IMR-90 (cell line): ENCODE data around the gene TENM3. TPM values are rescaled to one million over a fixed set of nuclear protein-coding genes. Genes with fewer than 3 reads are reported as not detected.

Experiments used
- ATAC-seq: fragments of 200-7000 bp; cut with Tn5 transposase; 2 replicates; pipeline ENCODE4 v1.9.1; 2020; ENCODE audit warnings: low read depth, mild to moderate bottlenecking, moderate library complexity
- BruUV-seq: library from RNA; stranded (reverse); fragments of 400-500 nt; replicated peaks from 2 replicates; lab custom pipeline; 2021; lab: Mats Ljungman, UMichigan
- CTCF ChIA-PET: fragments of 300-600 bp; formaldehyde crosslinking; extraction: SDS; loops from one replicate; lab custom pipeline; 2021; ENCODE audit warnings: antibody characterized with exemption; lab: Yijun Ruan, JAX
- POLR2A ChIA-PET: fragments of 300-600 bp; sonication (Branson Sonifier 250); formaldehyde crosslinking; loops from one replicate; lab custom pipeline; 2022; ENCODE audit warnings: antibody characterized with exemption; ENCODE audit not compliant: unreplicated experiment; lab: Charles Lee
- DNase-seq: peaks from one replicate; pipeline ENCODE4 v3.0.0; 2013
- H2AFZ ChIP-seq: replicated peaks from 2 replicates; pipeline ENCODE3; 2013; ENCODE audit warnings: low read length, mild to moderate bottlenecking; ENCODE audit not compliant: poor library complexity
- H2AK5ac ChIP-seq: 2 replicates; pipeline ENCODE4 v1.6.1; 2013; ENCODE audit warnings: low read depth, low read length, inconsistent platforms
- H2AK9ac ChIP-seq: replicated peaks from 2 replicates; pipeline ENCODE3; 2013; ENCODE audit warnings: mild to moderate bottlenecking, low read depth, low read length, moderate library complexity; ENCODE audit not compliant: poor library complexity
- H2BK120ac ChIP-seq: 2 replicates; pipeline ENCODE4 v1.6.1; 2013; ENCODE audit warnings: low read depth, low read length, inconsistent platforms
- H2BK15ac ChIP-seq: 3 replicates; pipeline ENCODE4 v1.6.1; 2013; ENCODE audit warnings: low read depth, low read length, inconsistent platforms
- H2BK20ac ChIP-seq: 2 replicates; pipeline ENCODE4 v1.6.1; 2013; ENCODE audit warnings: low read depth, mild to moderate bottlenecking, inconsistent platforms, low read length, moderate library complexity
- H2BK5ac ChIP-seq: 2 replicates; pipeline ENCODE4 v1.6.1; 2013; ENCODE audit warnings: mild to moderate bottlenecking, low read depth, low read length, inconsistent platforms; ENCODE audit not compliant: poor library complexity, severe bottlenecking
- H3K14ac ChIP-seq: replicated peaks from 2 replicates; pipeline ENCODE4 v1.6.1; 2013; ENCODE audit warnings: low read depth, low read length, inconsistent platforms
- H3K18ac ChIP-seq: 2 replicates; pipeline ENCODE4 v1.6.1; 2013; ENCODE audit warnings: low read depth, low read length, control low read depth
- H3K23ac ChIP-seq: 2 replicates; pipeline ENCODE4 v1.6.1; 2013; ENCODE audit warnings: low read depth, low read length, inconsistent platforms
- H3K27ac ChIP-seq: 2 replicates; pipeline ENCODE4 v1.5.1; 2013; ENCODE audit warnings: mild to moderate bottlenecking, control low read depth, low read length; ENCODE audit not compliant: insufficient read depth
- H3K27me3 ChIP-seq: 2 replicates; pipeline ENCODE4 v1.6.1; 2013; ENCODE audit warnings: low read length; ENCODE audit not compliant: control insufficient read depth, insufficient read depth
- H3K36me3 ChIP-seq: 2 replicates; pipeline ENCODE4 v1.6.1; 2013; ENCODE audit warnings: low read length, mixed read lengths; ENCODE audit not compliant: control insufficient read depth, insufficient read depth
- H3K4ac ChIP-seq: 2 replicates; pipeline ENCODE4 v1.6.1; 2013; ENCODE audit warnings: low read depth, low read length, inconsistent platforms
- H3K4me1 ChIP-seq: 2 replicates; pipeline ENCODE4 v1.6.1; 2013; ENCODE audit warnings: low read length, mixed read lengths; ENCODE audit not compliant: control insufficient read depth, insufficient read depth
- H3K4me2 ChIP-seq: 2 replicates; pipeline ENCODE4 v1.6.1; 2013; ENCODE audit warnings: low read depth, mild to moderate bottlenecking, control low read depth, low read length, moderate library complexity
- H3K4me3 ChIP-seq: 2 replicates; pipeline ENCODE4 v1.5.1; 2013; ENCODE audit warnings: low read depth, mild to moderate bottlenecking, control low read depth, low read length, moderate library complexity; ENCODE audit not compliant: insufficient read depth
- H3K56ac ChIP-seq: 2 replicates; pipeline ENCODE4 v1.6.1; 2013; ENCODE audit warnings: low read length, inconsistent platforms; ENCODE audit not compliant: insufficient read depth; ENCODE audit errors: extremely low read depth
- H3K79me1 ChIP-seq, 2 experiments: 2 replicates each; pipeline ENCODE4 v1.6.1; 2013; ENCODE audit warnings: low read length in 2 of 2, inconsistent platforms in 1 of 2, low read depth in 1 of 2
- H3K9ac ChIP-seq: 2 replicates; pipeline ENCODE4 v1.6.1; 2013; ENCODE audit warnings: low read depth, low read length, control low read depth
- H3K9me1 ChIP-seq: 2 replicates; pipeline ENCODE4 v1.6.1; 2013; ENCODE audit warnings: low read length, inconsistent platforms; ENCODE audit not compliant: insufficient read depth
- H3K9me3 ChIP-seq: 2 replicates; pipeline ENCODE4 v1.6.1; 2013; ENCODE audit warnings: low read length; ENCODE audit not compliant: control insufficient read depth, insufficient read depth
- H4K20me1 ChIP-seq: 2 replicates; pipeline ENCODE4 v1.6.1; 2013; ENCODE audit warnings: low read length, inconsistent platforms; ENCODE audit not compliant: insufficient read depth
- H4K5ac ChIP-seq: 2 replicates; pipeline ENCODE4 v1.6.1; 2013; ENCODE audit warnings: mild to moderate bottlenecking, low read depth, low read length, control low read depth
- H4K8ac ChIP-seq, 2 experiments: 2 replicates each; pipeline ENCODE4 v1.6.1; 2013; ENCODE audit warnings: low read depth in 2 of 2, low read length in 2 of 2, control low read depth in 1 of 2, inconsistent platforms in 1 of 2
- H4K91ac ChIP-seq: 2 replicates; pipeline ENCODE4 v1.6.1; 2013; ENCODE audit warnings: low read depth, low read length, inconsistent platforms; ENCODE audit not compliant: insufficient read depth
- CEBPB ChIP-seq: IDR thresholded peaks from 2 replicates; pipeline ENCODE4 v1.6.1; 2012; ENCODE audit warnings: low read depth, low read length, improper control_type of control experiment
- FOS ChIP-seq: fragments of 150-350 bp; IDR thresholded peaks from 2 replicates; pipeline ENCODE4 v1.6.1; 2016; ENCODE audit warnings: low read depth, low read length
- RFX5 ChIP-seq: IDR thresholded peaks from 2 replicates; pipeline ENCODE4 v1.8.0; 2012; ENCODE audit warnings: low read depth, mild to moderate bottlenecking, low read length, moderate library complexity
- WGBS, 2 experiments: methylation state at CpG; one replicate each; pipeline versions ENCODE4 v1.1.5 to v1.1.7; 2013; ENCODE audit warnings: missing lambda C conversion rate in 2 of 2; ENCODE audit not compliant: insufficient read length in 1 of 2; ENCODE audit errors: extremely low coverage in 2 of 2; 5-methylcytosine and 5-hydroxymethylcytosine counted together
- dilution Hi-C: fragments of 300-500 bp; cut with HindIII; formaldehyde crosslinking; loops from one replicate; pipeline ENCODE4 v1.14.3; 2018; ENCODE audit warnings: low sequenced_read_pairs; ENCODE audit not compliant: unreplicated experiment
- in situ Hi-C: fragments of 300-500 bp; cut with MboI; formaldehyde crosslinking; loops from 3 replicates; pipeline ENCODE4 v1.14.3; 2019; ENCODE audit warnings: low sequenced_read_pairs, inconsistent platforms, mixed read lengths
- intact Hi-C: fragments of 100-400 bp; cut with micrococcal nuclease; formaldehyde crosslinking; loops from 2 replicates; pipeline ENCODE4 v1.10.0; 2022
- polyA plus RNA-seq, 3 experiments: library from polyadenylated mRNA; depleted of rRNA; stranded (reverse); fragments of >200 nt; gene quantifications; 2 replicates each; pipeline ENCODE4 v1.2.3, GENCODE V29; 2012; ENCODE audit warnings: low replicate concordance in 1 of 3
- total RNA-seq: library from RNA; depleted of rRNA; stranded (reverse); fragments of >200 nt; gene quantifications from 2 replicates; pipeline ENCODE4 v1.2.3, GENCODE V29; 2012

Gene TENM3
- total and polyA plus RNA-seq, 2 of the 4 experiments (the other 2 are of a cell fraction): 29.9 to 173 TPM

GRCh38 chr4:182265881-182266280 is 22.7 kb downstream of the TENM3 start:
- CTCF ChIA-PET: no interaction called here

More at GRCh38 chr4:182265881-182266280, 22.7 kb downstream of the TENM3 start:
- Histone ChIP-seq H3K9me3 (no peaks in the 10 kb centered on the region), H4K8ac (no peak overlapping the region), H3K27ac (no peak overlapping the region), H3K9ac (no peak overlapping the region), H2BK20ac (no peak overlapping the region), H3K14ac (no peak overlapping the region), H3K23ac (no peak overlapping the region), H4K5ac (no peak overlapping the region), H4K20me1 (no peaks in the 10 kb centered on the region), H2BK120ac (no peak overlapping the region), H3K9me1 (no peaks in the 10 kb centered on the region), H2AK5ac (no peak overlapping the region), H3K36me3 (no peaks in the 10 kb centered on the region), H2BK15ac (no peak overlapping the region), H3K4me3 (no peak overlapping the region), H3K4ac (no peak overlapping the region), H3K56ac (no peak overlapping the region), H3K79me1 (no peaks in the 10 kb centered on the region), H3K4me2 (no peak overlapping the region), H3K27me3 (no peaks in the 10 kb centered on the region), H2AFZ (no peak overlapping the region), H3K18ac (no peak overlapping the region), H2BK5ac (no peak overlapping the region), H3K4me1 (no peaks in the 10 kb centered on the region), H4K91ac (no peak overlapping the region), H2AK9ac (no peak overlapping the region)
- dilution Hi-C loops: no loop called here
- intact Hi-C loops: no loop called here
- POLR2A ChIA-PET: interaction anchor here (0.6 kb wide), 1 partner anchor 596 kb away, joined by 3 read pairs; no protein-coding TSS in a partner anchor
- DNase-seq (no peak), ATAC-seq (no peak)
- no TSS peak for BruUV-seq
- WGBS, 2 experiments: no CpG with 5 or more reads among the region's 3 CpGs
- TF ChIP-seq RFX5: no peak
- no peak for TF ChIP-seq FOS
- TF ChIP-seq CEBPB: no peak
- in situ Hi-C loops: no loop called here
